PC-3 (cell line): ENCODE results near the gene OBP2A. TPM values are rescaled to one million over a fixed set of nuclear protein-coding genes. Genes with fewer than 3 reads are reported as not detected.

ENCODE experiments used
- ATAC-seq: fragments of 200-7000 bp; cut with Tn5 transposase; 2 replicates; pipeline ENCODE4 v1.9.1; 2020; ENCODE audit warnings: mild to moderate bottlenecking, moderate library complexity
- BruUV-seq: library from RNA; stranded (reverse); fragments of 400-500 nt; replicated peaks from 2 replicates; lab custom pipeline; 2021; lab: Mats Ljungman, UMichigan
- CTCF ChIA-PET: fragments of 300-600 bp; sonication (Branson Sonifier 250); formaldehyde crosslinking; loops from one replicate; lab custom pipeline; 2022; ENCODE audit warnings: antibody characterized with exemption; lab: Charles Lee
- POLR2A ChIA-PET: fragments of 300-600 bp; sonication (Branson Sonifier 250); formaldehyde crosslinking; loops from one replicate; lab custom pipeline; 2022; ENCODE audit warnings: antibody characterized with exemption; ENCODE audit not compliant: unreplicated experiment; lab: Charles Lee
- DNase-seq: peaks from one replicate; pipeline ENCODE4 v3.0.0-alpha.2; 2015
- H2AFZ ChIP-seq: fragments of 300-600 bp; sonication (generic); 2 replicates; pipeline ENCODE4 v1.6.0; 2016; ENCODE audit warnings: antibody characterized with exemption, low read length
- H3F3A ChIP-seq: fragments of 300-600 bp; sonication (generic); one replicate; pipeline ENCODE4 v1.6.0; 2017; ENCODE audit warnings: antibody characterized with exemption, low read length, control low read depth, mild to moderate bottlenecking; ENCODE audit not compliant: unreplicated experiment
- H3K27ac ChIP-seq: fragments of 300-600 bp; sonication (generic); 2 replicates; pipeline ENCODE4 v1.5.1; 2016; ENCODE audit warnings: mild to moderate bottlenecking, low read length
- H3K27me3 ChIP-seq: fragments of 300-600 bp; sonication (generic); 2 replicates; pipeline ENCODE4 v1.6.1; 2016; ENCODE audit warnings: low read length, mixed read lengths
- H3K36me3 ChIP-seq: fragments of 300-600 bp; sonication (generic); 2 replicates; pipeline ENCODE4 v1.6.1; 2016; ENCODE audit warnings: low read depth, mixed run types, low read length, mixed read lengths
- H3K4me1 ChIP-seq: fragments of 300-600 bp; sonication (generic); 2 replicates; pipeline ENCODE4 v1.5.1; 2016; ENCODE audit warnings: low read length; ENCODE audit not compliant: insufficient read depth
- H3K4me2 ChIP-seq: fragments of 300-600 bp; sonication (generic); 2 replicates; pipeline ENCODE4 v1.6.0; 2016; ENCODE audit warnings: low read length
- H3K4me3 ChIP-seq: fragments of 300-600 bp; sonication (generic); 2 replicates; pipeline ENCODE4 v1.5.1; 2016; ENCODE audit warnings: mild to moderate bottlenecking, low read length, mixed read lengths
- H3K79me2 ChIP-seq: fragments of 300-600 bp; sonication (generic); 2 replicates; pipeline ENCODE4 v1.6.1; 2017; ENCODE audit warnings: low read length, mixed read lengths
- H3K9ac ChIP-seq: fragments of 300-600 bp; sonication (generic); 2 replicates; pipeline ENCODE4 v1.6.0; 2016; ENCODE audit warnings: mild to moderate bottlenecking, low read length
- H3K9me2 ChIP-seq: fragments of 300-600 bp; sonication (generic); replicated peaks from 2 replicates; pipeline ENCODE4 v1.6.1; 2016; ENCODE audit warnings: mixed run types, low read length, mixed read lengths
- H3K9me3 ChIP-seq: fragments of 300-600 bp; sonication (generic); 2 replicates; pipeline ENCODE4 v1.6.1; 2016; ENCODE audit warnings: low read length, mixed read lengths
- H4K20me1 ChIP-seq: fragments of 300-600 bp; sonication (generic); 2 replicates; pipeline ENCODE4 v1.6.1; 2016; ENCODE audit warnings: low read length, mixed read lengths
- CTCF ChIP-seq: fragments of 300-600 bp; sonication (generic); conservative IDR thresholded peaks from 2 replicates; pipeline ENCODE4 v1.5.1; 2017; ENCODE audit warnings: antibody characterized with exemption, low read depth, mild to moderate bottlenecking, low read length
- EZH2 ChIP-seq: fragments of 300-600 bp; sonication (generic); IDR thresholded peaks from one replicate; pipeline ENCODE4 v1.6.1; 2017; ENCODE audit warnings: antibody characterized with exemption, mild to moderate bottlenecking, low read length; ENCODE audit not compliant: unreplicated experiment
- EZH2phosphoT487 ChIP-seq: fragments of 300-600 bp; sonication (generic); IDR thresholded peaks from 2 replicates; pipeline ENCODE4 v1.6.1; 2018; ENCODE audit warnings: mild to moderate bottlenecking, antibody characterized with exemption, low read length, borderline replicate concordance
- intact Hi-C: fragments of 100-400 bp; cut with micrococcal nuclease; formaldehyde crosslinking; loops from 2 replicates; pipeline ENCODE4 v1.9.0; 2023
- total RNA-seq: library from RNA; depleted of rRNA; stranded (reverse); fragments of >200 nt; gene quantifications from 2 replicates; pipeline ENCODE4 v1.2.3, GENCODE V29; 2014

Gene OBP2A
- total RNA-seq, 1 experiment from 2014 or later, result not detected

GRCh38 chr9:135581636-135582426 lies 35.9 kb downstream of the OBP2A start:
- Histone ChIP-seq H3K4me2 (no peak overlapping the region), H3K4me1 (no peaks in the 10 kb centered on the region), H4K20me1 (no peaks in the 10 kb centered on the region), H3K9me3 (no peaks in the 10 kb centered on the region), H3K79me2 (no peaks in the 10 kb centered on the region), H3K27me3 (no peaks in the 10 kb centered on the region), H2AFZ (no peak overlapping the region), H3K36me3 (no peaks in the 10 kb centered on the region), H3K4me3 (no peak overlapping the region), H3K27ac (no peak overlapping the region), H3K9ac (no peak overlapping the region), H3K9me2 (no peaks in the 10 kb centered on the region), H3F3A (no peaks in the 10 kb centered on the region)
- POLR2A ChIA-PET, result no interaction called here
- DNase-seq (no peak), ATAC-seq (no peak)
- CTCF ChIA-PET, result no interaction called here
- TF ChIP-seq CTCF (no peak), EZH2phosphoT487 (no peak), EZH2 (no peak)
- intact Hi-C loops, result no loop called here
- BruUV-seq, result no TSS peak

- POLR2A ChIA-PET, result no interaction called here
- BruUV-seq, result no TSS peak
Observed at GRCh38 chr9:135582541-135582940, 36.6 kb downstream of the OBP2A start.

More at GRCh38 chr9:135582541-135582940, 36.6 kb downstream of the OBP2A start:
- Histone ChIP-seq H4K20me1 (no peaks in the 10 kb centered on the region), H3K27ac (no peak overlapping the region), H3K9ac (no peak overlapping the region), H3K79me2 (no peaks in the 10 kb centered on the region), H3K9me3 (no peaks in the 10 kb centered on the region), H3K4me2 (no peak overlapping the region), H2AFZ (no peak overlapping the region), H3K4me1 (no peaks in the 10 kb centered on the region), H3F3A (no peaks in the 10 kb centered on the region), H3K36me3 (no peaks in the 10 kb centered on the region), H3K4me3 (no peak overlapping the region), H3K9me2 (no peaks in the 10 kb centered on the region), H3K27me3 (no peaks in the 10 kb centered on the region)
- ATAC-seq, result no peak
- no peak for DNase-seq
- CTCF ChIA-PET, result no interaction called here
- intact Hi-C loops, result no loop called here
- TF ChIP-seq EZH2 (no peak), EZH2phosphoT487 (no peak), CTCF (no peak)
